Forelimb muscle (tissue), 1 donor: ENCODE measurements around the gene OR10H3. TPM values are rescaled to one million over a fixed set of nuclear protein-coding genes. Genes with fewer than 3 reads are reported as not detected.
A peak's percentile ranks its signal among the peaks of the same experiment; 100 is the strongest.
"Not testable (repeated sequence)": the region's sequence is repeated elsewhere in the genome, so short reads cannot be mapped to it uniquely, and the experiment has no call there.

Source experiments
- DNase-seq: peaks from one replicate; pipeline ENCODE4 v3.0.0-alpha.2; 2013; ENCODE audit warnings: low read depth
- polyA plus RNA-seq: library from polyadenylated mRNA; unstranded; fragments of 120-200 nt; gene quantifications from one replicate; pipeline ENCODE4 v1.2.1, GENCODE V29; 2013; ENCODE audit not compliant: insufficient read length

The OR10H3 gene, protein sequence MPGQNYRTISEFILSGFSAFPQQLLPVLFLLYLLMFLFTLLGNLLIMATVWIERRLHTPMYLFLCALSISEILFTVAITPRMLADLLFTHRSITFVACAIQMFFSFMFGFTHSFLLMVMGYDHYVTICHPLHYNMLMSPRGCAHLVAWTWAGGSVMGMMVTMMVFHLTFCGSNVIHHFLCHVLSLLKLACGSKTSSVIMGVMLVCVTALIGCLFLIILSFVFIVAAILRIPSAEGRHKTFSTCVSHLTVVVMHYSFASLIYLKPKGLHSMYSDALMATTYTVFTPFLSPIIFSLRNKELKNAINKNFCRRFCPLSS
- not detected for polyA plus RNA-seq

DNA sequence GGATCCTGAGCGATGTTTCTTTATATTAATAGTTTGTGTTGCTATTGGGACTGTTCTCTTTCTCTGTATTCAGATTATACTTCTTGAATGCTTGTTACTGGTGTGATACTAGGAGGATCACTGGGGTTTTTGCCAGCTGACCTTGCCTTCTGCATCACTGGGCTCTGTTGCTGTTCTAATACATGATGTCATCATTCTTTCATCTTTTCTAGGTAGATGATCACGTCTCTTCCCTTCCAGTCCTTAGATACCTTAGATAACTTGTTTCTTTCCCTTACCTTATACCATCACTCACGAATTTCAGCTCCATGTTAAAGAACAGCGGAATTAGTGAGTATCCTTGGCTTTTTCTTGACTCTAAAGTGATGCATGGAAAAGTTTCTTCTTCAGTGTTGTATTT, at the start of gene OR10H3:
Gene OR10H3 (plus strand): TSS at position 264 of the 400 bp plus-strand sequence. CDS start 3,408 bp downstream, outside the sequence.
- no peak for DNase-seq

DNA sequence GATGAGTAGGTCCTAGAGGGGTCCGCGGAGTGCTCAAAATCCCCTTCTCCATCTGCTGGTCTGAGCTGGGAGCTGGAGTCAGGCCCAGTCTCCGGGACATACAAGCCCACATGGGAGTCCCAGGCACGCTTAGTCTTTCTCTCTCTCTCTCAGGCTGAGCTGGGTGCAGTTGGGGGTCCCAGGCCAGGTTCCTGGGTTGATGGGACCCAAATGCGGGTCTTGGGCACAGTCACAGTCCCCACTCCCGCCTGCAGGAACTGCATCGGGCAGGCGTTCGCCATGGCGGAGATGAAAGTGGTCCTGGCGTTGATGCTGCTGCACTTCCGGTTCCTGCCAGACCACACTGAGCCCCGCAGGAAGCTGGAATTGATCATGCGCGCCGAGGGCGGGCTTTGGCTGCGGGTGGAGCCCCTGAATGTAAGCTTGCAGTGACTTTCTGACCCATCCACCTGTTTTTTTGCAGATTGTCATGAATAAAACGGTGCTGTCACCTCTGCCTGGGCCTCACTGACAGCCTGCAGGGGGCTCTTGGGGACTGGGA, 41.1 kb upstream of the OR10H3 start:
- DNase-seq, result no peak

DNA sequence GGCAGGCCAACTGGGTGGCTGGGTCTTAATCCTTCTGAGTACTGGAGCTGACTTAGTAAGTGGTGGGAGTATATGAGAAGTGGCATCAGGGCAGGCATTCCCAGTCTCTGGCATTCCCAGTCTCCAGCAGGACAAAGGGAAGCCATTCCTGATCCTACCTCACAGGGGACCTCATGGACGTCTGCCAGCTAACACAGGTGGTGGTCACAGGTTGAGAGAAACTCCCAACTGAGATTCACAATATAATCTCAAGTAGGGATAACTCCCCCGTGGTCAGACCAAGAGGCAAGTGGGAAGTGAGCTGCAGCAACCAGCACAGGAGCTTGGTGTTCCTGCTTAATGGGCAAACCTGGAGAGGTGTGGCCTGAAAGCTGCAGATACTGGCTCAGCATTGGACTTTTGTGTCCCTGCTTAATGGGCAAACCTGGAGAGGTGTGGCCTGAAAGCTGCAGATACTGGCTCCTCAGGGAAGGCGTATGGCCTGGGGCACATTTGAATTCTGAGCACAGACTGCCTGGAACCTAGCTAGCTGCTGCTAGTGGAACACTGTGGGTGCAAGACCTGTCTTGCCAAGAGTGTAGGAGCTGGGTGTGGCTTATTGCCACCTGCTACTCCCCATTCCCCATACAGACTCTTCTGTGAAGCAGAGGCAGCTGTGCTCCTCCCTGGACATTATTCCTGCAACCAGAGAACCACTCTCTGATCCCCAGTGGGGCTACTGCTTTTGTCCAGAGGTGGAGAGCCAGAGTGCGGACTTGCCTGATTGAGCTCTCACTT, 35.8 kb upstream of the OR10H3 start:
- no peak for DNase-seq

DNA sequence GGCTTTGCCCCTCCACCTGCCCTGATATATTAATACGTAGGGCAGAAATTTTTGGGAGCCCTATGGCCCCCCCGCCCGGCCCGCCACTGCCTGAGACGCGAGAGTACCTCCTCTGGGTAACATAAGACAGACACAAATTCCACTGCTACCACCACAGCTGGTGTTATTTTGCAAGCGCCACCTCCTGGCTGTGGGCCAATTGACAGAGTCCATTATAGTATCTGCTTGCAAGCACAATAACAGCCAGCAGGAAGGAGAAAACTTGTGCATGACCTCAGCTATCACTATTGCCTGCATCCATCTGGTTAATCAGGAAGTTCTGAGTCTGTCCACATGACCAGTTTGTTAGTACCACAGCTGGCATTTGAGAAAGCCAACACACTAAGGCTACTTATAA, 35.3 kb upstream of the OR10H3 start:
- peak; percentile 26 for DNase-seq

DNA sequence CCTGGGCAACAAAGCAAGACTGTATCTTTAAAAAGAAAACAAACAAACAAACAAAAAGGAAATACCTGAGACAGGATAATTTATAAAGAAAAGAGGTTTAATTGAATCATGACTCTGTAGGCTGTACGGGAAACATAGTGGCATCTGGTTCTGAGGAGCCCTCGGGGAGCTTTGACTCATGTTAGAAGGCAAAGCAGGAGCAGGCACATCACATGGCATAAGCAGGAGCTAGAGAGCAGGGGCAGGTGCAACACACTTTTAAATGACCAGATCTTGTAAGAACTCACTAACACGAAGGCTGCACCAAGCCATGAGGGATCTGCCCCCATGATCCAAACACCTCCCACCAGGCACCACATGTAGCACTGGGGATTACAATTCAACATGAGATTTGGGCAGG, 23.1 kb upstream of the OR10H3 start:
- DNase-seq, result no peak

DNA sequence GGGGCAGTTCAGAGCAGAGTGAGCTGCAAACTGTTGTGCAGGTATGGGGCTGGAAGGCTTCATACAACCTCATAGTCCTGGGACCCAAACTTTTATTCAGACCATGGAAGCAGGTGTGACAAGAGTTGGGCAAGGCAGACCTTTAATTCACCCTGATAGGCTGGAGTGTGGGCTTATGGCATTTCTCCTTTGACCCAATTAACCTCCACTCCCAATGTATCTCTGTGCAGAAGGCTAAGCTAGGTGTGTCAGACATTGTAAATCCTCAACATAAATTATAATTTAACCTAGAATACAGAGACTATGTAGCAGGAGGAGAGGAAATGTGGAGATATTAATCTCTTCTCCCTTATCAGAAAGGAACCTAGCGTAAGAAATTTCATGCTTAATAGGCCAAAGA, 22.1 kb upstream of the OR10H3 start:
- DNase-seq, result no peak

DNA sequence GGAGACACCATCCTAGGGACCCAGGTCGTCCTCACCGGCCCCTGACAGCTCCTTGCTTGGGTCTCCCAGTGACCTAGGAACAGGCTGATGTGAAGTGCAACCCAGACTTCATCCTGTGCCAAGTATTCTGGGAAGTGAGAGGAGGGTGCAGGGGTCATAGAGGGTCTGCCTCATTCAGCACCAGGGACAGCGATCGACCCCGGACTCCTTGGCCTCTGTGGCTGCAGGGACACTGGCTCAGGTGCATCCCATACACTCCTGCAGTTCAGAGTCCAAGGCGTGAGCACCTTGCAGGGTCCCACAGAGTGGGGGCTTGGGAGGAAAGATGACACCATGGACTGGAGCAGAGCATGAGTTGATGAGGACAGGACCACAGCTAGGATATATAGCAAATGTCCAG, 20.0 kb upstream of the OR10H3 start:
- DNase-seq, result no peak

DNA sequence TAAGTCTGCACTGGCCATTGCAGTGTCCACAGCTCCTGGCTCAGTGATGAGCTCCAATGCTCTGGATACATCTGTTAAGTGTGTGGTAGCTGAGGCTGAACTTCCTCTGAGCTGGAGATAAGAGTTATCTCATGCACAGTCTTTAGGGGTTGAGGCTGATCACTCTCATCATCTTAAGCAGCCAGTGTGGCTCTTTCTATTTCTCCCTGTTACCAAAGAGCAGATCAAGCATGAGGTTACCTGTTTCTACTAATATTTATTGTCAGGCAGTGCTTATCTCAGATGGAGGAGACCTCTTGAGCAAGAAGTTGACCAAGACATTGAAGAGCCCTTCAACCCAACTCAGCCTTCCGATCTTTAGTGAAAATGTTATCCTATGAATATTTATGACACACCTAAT, 16.5 kb upstream of the OR10H3 start:
- DNase-seq, result no peak

DNA sequence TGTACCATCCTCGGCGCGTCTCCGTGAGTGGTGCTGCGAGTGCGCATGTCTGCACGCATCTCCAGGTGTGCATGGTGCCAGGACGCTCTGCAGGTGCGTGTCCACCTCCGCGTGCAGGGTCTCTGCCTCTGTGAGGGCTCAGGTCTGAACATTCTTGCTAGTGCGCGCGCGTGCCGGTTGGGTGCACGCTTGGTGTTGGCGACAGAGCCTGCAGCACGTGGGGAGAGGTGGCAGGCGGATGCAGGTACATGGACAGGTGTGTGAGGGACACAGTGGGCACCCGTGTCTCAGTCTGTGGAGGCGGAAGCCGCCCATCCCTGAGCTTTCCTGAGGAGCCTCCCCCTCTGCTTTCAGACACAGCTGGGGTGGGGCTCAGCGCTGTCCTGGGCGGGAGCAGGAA, 14.8 kb upstream of the OR10H3 start:
- no peak for DNase-seq

DNA sequence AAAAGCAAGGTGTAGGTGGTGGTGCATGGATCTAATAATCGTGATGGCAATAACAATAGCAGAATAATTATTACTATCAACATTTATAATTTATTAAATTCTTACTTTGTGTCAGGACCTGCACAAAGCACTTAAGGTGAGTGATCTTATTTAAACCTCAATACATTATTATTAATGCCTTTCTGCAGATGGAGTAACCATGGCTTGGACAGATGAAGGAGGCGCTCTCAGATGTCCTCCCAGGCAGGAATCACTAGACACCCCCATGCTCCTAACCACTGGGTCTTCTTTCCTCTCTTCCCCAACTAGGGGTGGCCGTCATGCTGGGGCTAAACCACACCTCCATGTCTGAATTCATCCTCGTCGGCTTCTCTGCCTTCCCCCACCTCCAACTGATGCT, 10.1 kb upstream of the OR10H3 start, which contains the start of gene OR10H2:
Gene OR10H2 (plus strand): TSS at position 301 of the 400 bp plus-strand sequence. CDS start 20 bp downstream, at position 321.
- DNase-seq, result no peak

DNA sequence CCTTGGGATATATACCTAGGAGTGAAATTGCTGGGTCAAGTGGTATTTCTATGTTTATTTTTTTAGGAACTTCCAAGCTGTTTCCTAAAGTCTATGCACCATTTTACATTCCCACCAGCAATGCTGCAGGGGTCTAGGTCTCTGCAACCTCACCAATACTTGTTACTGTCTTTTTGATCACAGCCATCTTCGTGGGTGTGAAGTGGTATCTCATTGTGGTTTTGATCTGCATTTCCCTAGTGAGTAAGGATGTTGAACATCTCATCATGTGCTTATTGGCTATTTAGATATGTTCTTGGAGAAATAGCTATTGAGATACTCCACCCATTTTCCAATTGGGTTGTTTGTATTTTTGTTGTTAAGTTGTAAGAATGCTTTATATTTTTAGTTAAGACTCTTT, 7.2 kb upstream of the OR10H3 start:
- DNase-seq, result no peak

DNA sequence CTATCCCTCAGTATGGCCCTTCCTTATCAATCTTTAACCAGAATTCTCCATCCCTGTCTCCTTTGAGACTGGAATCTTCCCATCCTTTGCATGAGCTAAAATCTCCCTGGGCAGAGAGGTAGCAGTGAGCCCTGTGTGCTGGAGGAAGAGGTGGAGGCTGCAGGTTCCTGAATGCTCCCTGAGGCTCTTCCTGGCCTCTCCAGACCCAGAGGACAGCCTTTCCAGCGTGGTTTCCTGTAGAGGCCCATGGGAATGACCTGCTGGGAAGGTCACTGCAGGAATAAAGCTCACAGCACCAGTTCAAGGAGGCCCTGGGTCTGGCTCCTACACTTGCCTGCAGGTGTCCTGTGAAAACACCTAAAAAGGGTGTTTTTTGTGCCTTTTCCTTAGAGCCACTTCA, 5.4 kb upstream of the OR10H3 start:
- no peak for DNase-seq

DNA sequence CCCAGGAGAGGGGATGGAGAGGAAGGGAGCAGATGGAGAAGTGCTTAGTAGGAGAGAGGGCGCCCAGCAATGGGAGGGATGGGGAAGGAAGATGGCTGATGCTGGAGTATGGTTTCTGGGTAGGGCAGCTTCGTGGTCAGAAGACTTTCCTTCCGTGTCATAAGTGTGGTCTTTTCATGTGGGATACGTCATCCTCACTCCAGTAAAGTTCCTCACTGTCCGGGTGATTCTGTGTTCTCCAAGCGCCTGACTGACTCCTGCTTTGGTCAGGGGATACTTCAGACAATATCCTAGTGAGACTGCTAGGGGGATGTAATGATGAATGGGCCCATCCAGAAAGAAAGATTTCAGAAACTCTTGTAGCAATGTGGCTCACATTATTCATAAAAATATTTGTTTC, 3.9 kb upstream of the OR10H3 start:
- no peak for DNase-seq

DNA sequence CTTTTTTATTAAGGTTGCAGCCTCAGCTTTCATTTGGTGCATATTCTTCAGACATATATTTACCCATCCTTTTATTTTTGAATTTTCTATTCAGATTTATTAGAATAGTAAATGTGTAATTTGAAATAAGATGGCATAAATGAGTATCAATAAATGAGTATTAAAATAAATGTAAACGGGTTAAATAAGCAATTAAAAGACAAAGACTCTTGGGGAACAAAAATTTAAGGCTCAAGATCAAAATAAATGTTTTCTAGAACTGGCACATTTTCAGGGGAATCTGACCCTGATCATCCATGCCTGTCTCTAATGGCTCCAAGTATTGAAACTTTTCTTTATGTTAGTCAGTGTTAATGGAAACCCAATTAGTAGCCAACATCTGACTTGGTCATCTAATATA, 3.0 kb downstream of the OR10H3 start:
- DNase-seq, result no peak

DNA sequence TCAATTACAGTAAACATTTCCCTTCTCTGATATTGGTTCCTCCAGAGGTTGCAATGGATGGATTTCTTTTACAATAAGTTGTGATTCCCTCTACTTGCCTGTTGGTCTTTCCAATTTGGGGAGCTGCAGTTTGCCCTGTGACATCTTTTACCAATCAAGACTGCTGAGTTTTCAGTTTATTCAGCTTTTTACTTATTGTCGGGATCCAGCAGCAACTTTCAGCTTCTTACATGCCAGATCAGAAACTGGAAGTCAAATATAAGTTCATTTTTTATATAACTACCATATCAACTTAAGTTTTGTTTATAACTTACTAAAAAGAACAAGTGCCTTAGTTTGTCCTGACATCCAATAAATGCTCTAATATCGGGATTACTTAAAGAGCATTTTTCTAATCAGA, 10.5 kb downstream of the OR10H3 start:
- no peak for DNase-seq

DNA sequence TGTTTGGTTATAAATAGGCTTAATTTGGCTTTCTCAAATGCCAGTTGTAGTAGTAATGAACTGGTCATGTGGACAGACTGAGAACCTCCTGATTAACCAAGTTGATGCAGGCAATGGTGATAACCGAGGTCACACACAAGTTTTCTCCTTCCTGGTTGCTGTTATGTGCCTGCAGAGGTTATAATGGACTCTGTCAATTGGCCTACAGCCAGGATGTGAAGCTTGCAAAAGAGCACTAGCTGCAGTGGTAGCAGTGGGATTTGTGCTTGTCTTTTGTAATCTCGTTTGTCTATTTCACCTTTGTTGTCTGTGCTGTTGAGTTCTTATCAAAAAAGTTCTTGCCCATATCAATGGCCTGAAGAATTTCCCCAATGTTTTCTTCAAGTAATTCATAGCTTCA, 20.6 kb downstream of the OR10H3 start:
- DNase-seq, result no peak

DNA sequence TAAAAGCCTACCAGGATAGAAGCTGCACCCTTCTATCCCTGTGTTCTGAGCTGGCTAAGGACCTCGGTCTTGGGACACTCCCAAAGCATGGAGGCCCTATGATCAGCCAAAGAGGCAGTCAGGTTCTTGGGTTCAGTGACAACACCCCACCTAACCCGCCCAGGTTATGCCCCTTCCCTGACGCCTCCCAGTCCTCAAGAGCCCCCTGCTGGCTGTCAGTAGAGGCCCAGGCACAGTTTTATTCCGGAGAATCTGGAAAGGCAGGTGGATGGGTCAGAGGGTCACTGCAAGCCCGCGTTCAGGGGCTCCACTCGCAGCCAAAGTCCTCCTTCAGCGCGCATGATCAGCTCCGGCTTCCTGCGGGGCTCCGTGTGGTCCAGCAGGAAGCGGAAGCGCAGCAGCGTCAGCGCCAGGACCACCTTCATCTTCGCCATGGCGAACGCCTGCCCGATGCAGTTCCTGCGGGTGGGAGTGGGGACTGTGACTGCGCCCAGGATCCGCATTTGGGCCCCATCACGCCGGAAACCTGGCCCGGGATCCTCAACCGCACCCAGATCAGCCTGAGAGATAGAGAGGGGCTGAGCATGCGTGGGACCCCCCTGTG, 22.3 kb downstream of the OR10H3 start:
- DNase-seq, result no peak

DNA sequence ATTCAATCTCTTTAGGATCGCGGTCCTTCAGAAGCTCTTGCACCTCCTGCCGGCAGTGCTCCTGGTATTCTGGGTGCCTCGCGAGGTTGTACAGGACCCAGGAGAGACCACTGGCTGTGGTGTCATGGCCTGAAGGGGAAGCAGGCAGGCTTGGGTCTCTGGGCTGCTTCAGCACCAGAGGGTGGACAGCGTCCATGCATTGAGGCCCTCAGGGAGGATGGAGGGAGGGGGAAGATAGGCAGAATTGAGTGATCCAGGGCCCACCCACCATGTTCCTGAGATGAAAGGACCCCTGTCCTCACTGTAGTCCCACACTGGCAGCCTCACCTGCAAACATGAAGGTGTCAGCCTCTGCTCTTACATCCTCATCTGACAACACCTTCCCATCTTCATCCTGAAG, 31.8 kb downstream of the OR10H3 start:
- no peak for DNase-seq

DNA sequence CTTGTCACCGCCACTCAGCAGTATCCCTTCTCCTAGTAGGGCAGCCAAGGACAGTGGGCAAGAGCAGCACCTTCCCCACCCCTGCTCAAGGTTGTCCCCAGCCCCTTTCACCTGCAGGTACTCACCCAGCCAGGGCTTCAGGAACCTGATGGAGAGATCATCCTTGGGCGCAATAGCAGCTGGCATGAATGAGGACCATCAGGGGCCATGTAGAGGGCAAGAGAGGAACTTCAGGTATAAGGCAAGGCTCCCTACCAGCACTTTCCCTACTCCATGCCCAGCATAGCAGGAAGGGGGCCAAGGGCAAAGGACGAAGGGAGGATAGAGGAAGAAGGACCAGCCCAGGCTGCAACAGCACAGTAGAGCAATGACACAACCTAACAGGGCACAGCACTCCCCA, 36.4 kb downstream of the OR10H3 start:
- DNase-seq, result not testable (repeated sequence)

DNA sequence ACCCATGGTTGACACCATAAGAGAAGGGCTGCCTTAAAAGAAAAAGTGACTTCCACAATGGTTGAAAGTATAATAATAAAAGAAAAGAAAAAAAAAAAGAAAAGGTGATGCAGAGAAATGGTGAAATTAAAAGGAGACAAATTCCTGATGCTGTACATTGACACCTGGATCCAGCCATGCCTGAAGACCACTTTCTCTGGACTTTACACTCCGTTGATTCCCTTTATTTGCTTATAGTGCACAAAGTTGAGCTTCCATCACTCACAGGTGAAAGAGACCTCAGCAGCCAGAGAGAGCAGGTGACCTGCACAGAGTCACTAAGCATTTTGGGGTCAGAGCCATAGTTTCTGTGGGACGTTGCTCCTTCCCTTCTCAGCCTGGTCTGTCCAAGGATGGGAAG, 37.5 kb downstream of the OR10H3 start:
- no peak for DNase-seq

DNA sequence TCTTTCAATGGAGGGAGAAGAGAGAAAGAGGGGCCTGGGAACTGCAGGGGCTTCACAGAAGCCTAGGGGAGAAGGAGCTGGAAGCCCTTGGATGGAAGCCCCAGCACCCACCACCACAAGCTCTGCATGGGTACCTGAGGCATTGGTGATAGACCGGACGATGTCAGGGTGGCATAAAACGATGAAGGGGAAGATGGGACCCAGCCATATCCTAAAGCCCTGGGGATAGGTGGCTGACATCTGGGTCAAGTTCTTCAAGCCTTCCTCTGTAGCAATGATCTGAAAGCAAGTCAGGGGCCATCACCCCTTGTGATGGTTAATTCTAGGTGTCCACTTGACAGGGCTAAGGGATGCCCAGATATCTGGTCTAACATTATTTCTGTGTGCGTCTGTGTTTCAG, 38.5 kb downstream of the OR10H3 start:
- DNase-seq, result no peak
